Gastrocnemius medialis (tissue), 4 donors: Measurements from ENCODE around the gene FAM229A. TPM values are rescaled to one million over a fixed set of nuclear protein-coding genes. Genes with fewer than 3 reads are reported as not detected.

Experiments
- ATAC-seq, 2 donors: fragments of 150-250 bp; one replicate each; pipeline ENCODE4 v1.9.1; 2016
- DNase-seq, 2 donors: peaks; one replicate each; pipeline ENCODE4 v3.0.0-alpha.2; 2019
- H3K27ac ChIP-seq, 4 donors: fragments of 200-600 bp; sonication (generic); 1 replicate in 1 of 4; 2 replicates in 3 of 4; pipeline ENCODE4 v1.5.1; 2016 to 2018; ENCODE audit warnings: mild to moderate bottlenecking in 2 of 4, moderate library complexity in 1 of 4
- H3K27me3 ChIP-seq, 3 donors: fragments of 200-600 bp; sonication (generic) in 2 of 3; 1 replicate in 1 of 3; 2 replicates in 2 of 3; pipeline versions ENCODE4 v1.5.1 to v1.6.0; 2016 to 2019; ENCODE audit warnings: mild to moderate bottlenecking in 1 of 3, moderate library complexity in 1 of 3
- H3K36me3 ChIP-seq, 2 donors: fragments of 200-600 bp; sonication (generic) in 1 of 2; one replicate each; pipeline ENCODE4 v1.5.1; 2017 to 2018
- H3K4me1 ChIP-seq, 2 donors: fragments of 200-600 bp; sonication (generic) in 1 of 2; one replicate each; pipeline ENCODE4 v1.5.1; 2016 to 2017; ENCODE audit warnings: mild to moderate bottlenecking in 2 of 2
- H3K4me3 ChIP-seq, 4 donors: fragments of 200-600 bp; sonication (generic) in 3 of 4; 1 replicate in 1 of 4; 2 replicates in 3 of 4; pipeline ENCODE4 v1.5.1; 2016 to 2019; ENCODE audit warnings: mild to moderate bottlenecking in 2 of 4
- H3K9me3 ChIP-seq, 3 donors: fragments of 200-600 bp; sonication (generic) in 2 of 3; 1 replicate in 1 of 3; 2 replicates in 2 of 3; pipeline ENCODE4 v1.5.1; 2016 to 2019
- POLR2A ChIP-seq, 2 donors: fragments of 450-650 bp; IDR thresholded peaks; one replicate each; pipeline ENCODE4 v1.6.1; 2017; ENCODE audit warnings: antibody characterized with exemption in 2 of 2, mild to moderate bottlenecking in 2 of 2, moderate library complexity in 2 of 2
- in situ Hi-C, 4 donors: fragments of 200-750 bp; cut with MboI; loops; one replicate each; pipeline versions ENCODE4 v1.15.0 to v1.8.0; 2017; ENCODE audit warnings: low sequenced_read_pairs in 4 of 4
- intact Hi-C: fragments of 100-400 bp; cut with DNase I; formaldehyde crosslinking; loops from one replicate; pipeline ENCODE4 v1.15.1; 2023; ENCODE audit warnings: low total_unique reads
- total RNA-seq, 4 donors: library from RNA; depleted of rRNA; stranded (reverse); fragments of >200 nt; gene quantifications; one replicate each; pipeline versions ENCODE4 v1.1.0 to v1.2.3, GENCODE V29; 2016
- TF ChIP-seq, protein P1 (sequence below), 5 experiments: fragments of 450-650 bp in 3 of 5; fragments of 200-600 bp in 2 of 5; sonication (generic) in 2 of 5; IDR thresholded peaks in 4 of 5; conservative IDR thresholded peaks in 1 of 5; 1 replicate in 4 of 5; 2 replicates in 1 of 5; pipeline ENCODE4 v1.5.1; 2016 to 2019; ENCODE audit warnings: antibody characterized with exemption in 5 of 5, mild to moderate bottlenecking in 3 of 5, moderate library complexity in 3 of 5

Gene FAM229A
- total RNA-seq, 4 donors from 2014 or later, result 0.81 to 13.4 (median 2.0) TPM

DNA sequence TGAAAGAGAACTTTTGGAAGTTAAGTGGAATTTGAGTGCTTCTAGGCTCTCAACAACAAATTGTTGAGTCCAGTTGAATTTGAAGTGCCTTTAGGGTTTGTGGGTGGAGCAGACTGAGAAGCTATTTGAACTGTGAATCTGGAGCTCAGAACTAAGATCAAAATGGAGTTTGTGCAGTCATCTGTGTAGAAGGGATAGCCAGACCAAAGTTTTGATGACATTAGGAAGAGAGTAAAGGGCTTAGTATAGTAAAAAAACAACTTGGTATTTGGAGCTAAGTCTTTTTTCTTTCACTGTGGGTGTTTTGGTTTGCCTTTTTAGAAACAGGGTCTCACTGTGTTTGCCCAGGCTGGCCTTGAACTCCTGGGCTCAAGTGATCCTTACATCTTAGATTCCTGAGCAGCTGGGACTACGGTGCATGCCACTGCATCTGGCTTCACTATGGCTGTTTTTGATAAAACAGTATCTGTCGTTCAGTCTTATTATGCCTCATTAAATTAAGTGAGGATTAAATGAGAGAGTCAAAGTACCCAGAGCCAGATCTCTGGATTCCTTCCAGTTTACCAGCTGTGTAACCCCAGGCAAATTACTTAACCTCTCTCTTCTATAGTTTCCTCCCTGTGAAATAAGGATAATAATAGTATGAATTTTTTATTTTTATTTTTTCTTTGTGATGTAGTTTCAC is 50.4 kb downstream of the FAM229A start:
- Histone ChIP-seq H3K9me3 (no peaks in the 10 kb centered on the region), H3K36me3 (peaks cover 0 to 1% of the 10 kb centered on the region in 2 donors), H3K27me3 (no peaks in the 10 kb centered on the region), H3K27ac (no peak overlapping the region), H3K4me3 (no peak overlapping the region), H3K4me1 (peaks cover 0 to 12% of the 10 kb centered on the region in 2 donors)
- intact Hi-C loops (no loop called here), in situ Hi-C loops (no loop called here)
- TF ChIP-seq POLR2A (IDR thresholded peaks at IDR 0.05), result no peak
- TF ChIP-seq, protein P1, sequence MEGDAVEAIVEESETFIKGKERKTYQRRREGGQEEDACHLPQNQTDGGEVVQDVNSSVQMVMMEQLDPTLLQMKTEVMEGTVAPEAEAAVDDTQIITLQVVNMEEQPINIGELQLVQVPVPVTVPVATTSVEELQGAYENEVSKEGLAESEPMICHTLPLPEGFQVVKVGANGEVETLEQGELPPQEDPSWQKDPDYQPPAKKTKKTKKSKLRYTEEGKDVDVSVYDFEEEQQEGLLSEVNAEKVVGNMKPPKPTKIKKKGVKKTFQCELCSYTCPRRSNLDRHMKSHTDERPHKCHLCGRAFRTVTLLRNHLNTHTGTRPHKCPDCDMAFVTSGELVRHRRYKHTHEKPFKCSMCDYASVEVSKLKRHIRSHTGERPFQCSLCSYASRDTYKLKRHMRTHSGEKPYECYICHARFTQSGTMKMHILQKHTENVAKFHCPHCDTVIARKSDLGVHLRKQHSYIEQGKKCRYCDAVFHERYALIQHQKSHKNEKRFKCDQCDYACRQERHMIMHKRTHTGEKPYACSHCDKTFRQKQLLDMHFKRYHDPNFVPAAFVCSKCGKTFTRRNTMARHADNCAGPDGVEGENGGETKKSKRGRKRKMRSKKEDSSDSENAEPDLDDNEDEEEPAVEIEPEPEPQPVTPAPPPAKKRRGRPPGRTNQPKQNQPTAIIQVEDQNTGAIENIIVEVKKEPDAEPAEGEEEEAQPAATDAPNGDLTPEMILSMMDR (IDR thresholded peaks at IDR 0.05 in 4 of 5, conservative IDR thresholded peaks at IDR 0.05 in 1 of 5), result no peak
- no peak for ATAC-seq
- DNase-seq, result no peak

Other genes starting within 250 kb of the FAM229A start
- gene TXLNA, start 182.8 kb downstream of the FAM229A start, total RNA-seq, result 10 to 100 TPM; 15.7 to 21.0 (median 17.6) TPM
- 10 to 100 TPM; 16.4 to 79.0 (median 56.8) TPM for gene CCDC28B, start 161.9 kb downstream of the FAM229A start, total RNA-seq
- gene IQCC, start 156.8 kb downstream of the FAM229A start, total RNA-seq, result under 1 TPM; 0.49 to 0.93 (median 0.83) TPM
- gene DCDC2B, start 153.4 kb downstream of the FAM229A start, total RNA-seq, result not detected
- gene TMEM234, start 140.1 kb downstream of the FAM229A start, total RNA-seq, result 1 to 10 TPM; 1.6 to 4.6 (median 4.4) TPM
- gene EIF3I, start 140.1 kb downstream of the FAM229A start, total RNA-seq, result 100 to 1,000 TPM; 211 to 294 (median 245) TPM
- 1 to 10 TPM; 1.1 to 2.9 (median 2.3) TPM for gene FAM167B, start 115.3 kb downstream of the FAM229A start, total RNA-seq
- gene LCK, start 111.2 kb downstream of the FAM229A start, total RNA-seq, result 1 to 10 TPM in 1 of 4 donors, under 1 TPM in 1, not detected in 2; 0.66 to 1.6 TPM
- 10 to 100 TPM in 2 of 4 donors, 1 to 10 TPM in 2; 8.7 to 23.8 (median 11.8) TPM for gene HDAC1, start 70.4 kb downstream of the FAM229A start, total RNA-seq
- 1 to 10 TPM in 2 of 4 donors, under 1 TPM in 2; 0.75 to 2.6 (median 1.5) TPM for gene MARCKSL1, start 26.3 kb downstream of the FAM229A start, total RNA-seq
- gene TSSK3, start 54 bp upstream of the FAM229A start, total RNA-seq, result 1 to 10 TPM in 1 of 4 donors, not detected in 3; 1.8 TPM
- gene BSDC1, start 32.0 kb upstream of the FAM229A start, total RNA-seq, result 10 to 100 TPM; 53.8 to 77.8 (median 62.1) TPM
- not detected for gene ZBTB8B, start 102.6 kb upstream of the FAM229A start, total RNA-seq
- 1 to 10 TPM; 2.5 to 5.2 (median 3.9) TPM for gene ZBTB8A, start 176.9 kb upstream of the FAM229A start, total RNA-seq